Naive B cell (primary cell): ENCODE measurements around the gene LDB2. TPM values are rescaled to one million over a fixed set of nuclear protein-coding genes. Genes with fewer than 3 reads are reported as not detected.
"Not testable (repeated sequence)": the region's sequence is repeated elsewhere in the genome, so short reads cannot be mapped to it uniquely, and the experiment has no call there.

Experiments
- ATAC-seq, 2 donors: fragments of 150-1000 bp; cut with Tn5 transposase; 2 replicates each; pipeline ENCODE4 v1.10.0; 2021; ENCODE audit warnings: low read depth in 2 of 2, mild to moderate bottlenecking in 2 of 2, moderate library complexity in 2 of 2
- DNase-seq: peaks from one replicate; pipeline ENCODE4 v3.0.0; 2022
- H3K27ac Mint-ChIP-seq, 6 donors: one replicate each; pipeline ENCODE4 v1.8.0; 2020 to 2022; ENCODE audit warnings: mild to moderate bottlenecking in 6 of 6, mixed read lengths in 6 of 6, moderate library complexity in 5 of 6, inconsistent platforms in 2 of 6
- H3K27me3 Mint-ChIP-seq, 3 donors: one replicate each; pipeline ENCODE4 v1.8.0; 2021 to 2022; ENCODE audit warnings: mixed read lengths in 3 of 3, mild to moderate bottlenecking in 1 of 3
- H3K36me3 Mint-ChIP-seq, 2 donors: one replicate each; pipeline ENCODE4 v1.8.0; 2020 to 2022; ENCODE audit warnings: mixed read lengths in 2 of 2, inconsistent platforms in 1 of 2, mild to moderate bottlenecking in 1 of 2
- H3K4me1 Mint-ChIP-seq, 3 donors: one replicate each; pipeline ENCODE4 v1.8.0; 2020 to 2022; ENCODE audit warnings: mixed read lengths in 3 of 3, inconsistent platforms in 1 of 3, mild to moderate bottlenecking in 1 of 3, moderate library complexity in 1 of 3
- H3K4me3 Mint-ChIP-seq, 8 donors: one replicate each; pipeline ENCODE4 v1.8.0; 2020 to 2022; ENCODE audit warnings: mild to moderate bottlenecking in 8 of 8, mixed read lengths in 8 of 8, moderate library complexity in 8 of 8, inconsistent platforms in 2 of 8
- H3K9me3 Mint-ChIP-seq, 7 donors: one replicate each; pipeline ENCODE4 v1.8.0; 2020 to 2022; ENCODE audit warnings: mixed read lengths in 7 of 7, mild to moderate bottlenecking in 5 of 7, inconsistent platforms in 2 of 7, moderate library complexity in 1 of 7
- polyA plus RNA-seq, 6 donors: library from polyadenylated mRNA; unstranded; fragments of 300-500 nt; fragmentation: Illumina TruSeq; gene quantifications; one replicate each; pipeline ENCODE4 v1.2.3, GENCODE V29; 2021; ENCODE audit warnings: low read depth in 6 of 6

Gene LDB2
- polyA plus RNA-seq, 6 donors from 2014 or later = not detected

GRCh38 chr4:16532240-16532970 lies 366.0 kb downstream of the LDB2 start:
- Mint-ChIP-seq H3K27ac (no peak overlapping the region), H3K27me3 (peaks cover 0 to 6% (median 0%) of the 10 kb centered on the region in 3 donors), H3K36me3 (no peaks in the 10 kb centered on the region), H3K4me1 (no peaks in the 10 kb centered on the region), H3K9me3 (peaks cover 0 to 3% (median 0%) of the 10 kb centered on the region in 7 donors), H3K4me3 (no peak overlapping the region)
- DNase-seq (no peak), ATAC-seq (no peak)

GRCh38 chr4:16530688-16531635 lies 367.5 kb downstream of the LDB2 start:
- Mint-ChIP-seq H3K27ac (no peak overlapping the region), H3K9me3 (peaks cover 0 to 5% (median 0%) of the 10 kb centered on the region in 7 donors), H3K4me3 (no peak overlapping the region), H3K4me1 (no peaks in the 10 kb centered on the region), H3K27me3 (peaks cover 0 to 6% (median 0%) of the 10 kb centered on the region in 3 donors), H3K36me3 (no peaks in the 10 kb centered on the region)
- ATAC-seq (no peak), DNase-seq (no peak)

GRCh38 chr4:16524911-16525554 lies 373.4 kb downstream of the LDB2 start:
- Mint-ChIP-seq H3K4me1 (peaks cover 0 to 5% (median 0%) of the 10 kb centered on the region in 3 donors), H3K36me3 (no peaks in the 10 kb centered on the region), H3K27me3 (peaks cover 0 to 4% (median 0%) of the 10 kb centered on the region in 3 donors), H3K27ac (no peak overlapping the region), H3K9me3 (peaks cover 0 to 5% (median 0%) of the 10 kb centered on the region in 7 donors), H3K4me3 (no peak overlapping the region)
- DNase-seq (no peak), ATAC-seq (no peak)

- H3K27me3 Mint-ChIP-seq = peaks cover 0 to 4% (median 0%) of the 10 kb centered on the region in 3 donors
- no peaks in the 10 kb centered on the region for H3K36me3 Mint-ChIP-seq
- H3K9me3 Mint-ChIP-seq = peaks cover 0 to 5% (median 0%) of the 10 kb centered on the region in 7 donors
- ATAC-seq (no peak), DNase-seq (no peak)
- no peak overlapping the region for H3K4me3 Mint-ChIP-seq
- H3K27ac Mint-ChIP-seq = no peak overlapping the region
- H3K4me1 Mint-ChIP-seq = peaks cover 0 to 5% (median 0%) of the 10 kb centered on the region in 3 donors
These were observed 374.0 kb downstream of the LDB2 start for GRCh38 chr4:16524406-16524805.

DNA sequence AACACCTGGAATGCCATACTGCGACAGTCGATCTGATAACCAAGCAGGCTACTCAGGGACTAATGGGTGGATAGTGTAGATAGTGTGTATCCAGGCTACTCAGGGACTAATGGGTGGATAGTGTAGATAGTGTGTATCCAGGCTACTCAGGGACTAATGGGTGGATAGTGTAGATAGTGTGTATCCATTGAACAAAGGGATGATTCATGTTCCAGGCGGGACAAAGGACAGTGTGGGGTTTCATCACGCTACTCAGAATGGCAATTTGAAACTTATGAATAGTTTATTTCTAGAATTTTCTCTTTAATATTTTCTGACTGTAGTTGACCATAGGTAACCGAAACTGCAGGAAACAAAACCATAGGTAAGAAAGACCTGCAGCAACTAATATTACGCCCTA lies 374.9 kb downstream of the LDB2 start:
- DNase-seq, H3K27me3 Mint-ChIP-seq, ATAC-seq, H3K27ac Mint-ChIP-seq, H3K36me3 Mint-ChIP-seq, H3K4me1 Mint-ChIP-seq, H3K9me3 Mint-ChIP-seq, H3K4me3 Mint-ChIP-seq: not testable (repeated sequence)

- peaks cover 0 to 4% (median 0%) of the 10 kb centered on the region in 3 donors for H3K27me3 Mint-ChIP-seq
- ATAC-seq (no peak), DNase-seq (no peak)
- H3K27ac Mint-ChIP-seq = no peak overlapping the region
- peaks cover 0 to 5% (median 0%) of the 10 kb centered on the region in 3 donors for H3K4me1 Mint-ChIP-seq
- no peaks in the 10 kb centered on the region for H3K9me3 Mint-ChIP-seq
- H3K36me3 Mint-ChIP-seq = no peaks in the 10 kb centered on the region
- H3K4me3 Mint-ChIP-seq = no peak overlapping the region
These were observed 377.1 kb downstream of the LDB2 start for GRCh38 chr4:16521156-16521915.

GRCh38 chr4:16516796-16517439 lies 381.5 kb downstream of the LDB2 start:
- no peak for DNase-seq
- no peak for ATAC-seq
- Mint-ChIP-seq H3K27me3 (peaks cover 0 to 3% (median 0%) of the 10 kb centered on the region in 3 donors), H3K9me3 (no peaks in the 10 kb centered on the region), H3K27ac (peak overlapping the region in 1 of 6 donors; percentile 2), H3K4me3 (no peak overlapping the region), H3K36me3 (no peaks in the 10 kb centered on the region), H3K4me1 (peaks cover 0 to 5% (median 0%) of the 10 kb centered on the region in 3 donors)

- no peak overlapping the region for H3K27ac Mint-ChIP-seq
- H3K36me3 Mint-ChIP-seq = no peaks in the 10 kb centered on the region
- no peak overlapping the region for H3K4me3 Mint-ChIP-seq
- no peaks in the 10 kb centered on the region for H3K27me3 Mint-ChIP-seq
- ATAC-seq (no peak), DNase-seq (no peak)
- no peaks in the 10 kb centered on the region for H3K4me1 Mint-ChIP-seq
- peaks cover 0 to 12% (median 4%) of the 10 kb centered on the region in 7 donors for H3K9me3 Mint-ChIP-seq
These were observed 384.6 kb downstream of the LDB2 start for GRCh38 chr4:16513876-16514275.

DNA sequence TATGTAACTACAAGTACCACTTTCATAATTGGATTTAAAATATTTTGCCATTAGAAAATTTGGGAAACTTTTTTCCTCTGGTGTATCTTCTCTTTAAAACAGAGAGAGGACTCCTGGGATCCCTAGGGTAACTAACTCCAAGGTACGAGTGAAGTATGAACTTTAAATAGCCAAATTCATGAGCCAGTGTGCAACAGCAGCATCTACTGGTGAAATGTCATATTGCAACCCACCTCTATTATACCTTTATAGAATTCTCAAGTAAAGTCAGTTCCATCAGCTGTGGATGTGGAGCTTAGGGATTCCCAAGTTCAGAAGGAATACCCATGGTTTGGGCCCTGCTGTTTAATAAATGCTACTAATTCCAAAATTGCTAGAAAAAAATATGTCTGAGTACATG lies 389.5 kb downstream of the LDB2 start:
- Mint-ChIP-seq H3K27me3 (peaks cover 0 to 6% (median 0%) of the 10 kb centered on the region in 3 donors), H3K4me1 (no peaks in the 10 kb centered on the region), H3K36me3 (peaks cover 0 to 6% of the 10 kb centered on the region in 2 donors), H3K27ac (no peak overlapping the region), H3K4me3 (no peak overlapping the region), H3K9me3 (peaks cover 8 to 23% (median 13%) of the 10 kb centered on the region in 7 donors)
- no peak for ATAC-seq
- no peak for DNase-seq

DNA sequence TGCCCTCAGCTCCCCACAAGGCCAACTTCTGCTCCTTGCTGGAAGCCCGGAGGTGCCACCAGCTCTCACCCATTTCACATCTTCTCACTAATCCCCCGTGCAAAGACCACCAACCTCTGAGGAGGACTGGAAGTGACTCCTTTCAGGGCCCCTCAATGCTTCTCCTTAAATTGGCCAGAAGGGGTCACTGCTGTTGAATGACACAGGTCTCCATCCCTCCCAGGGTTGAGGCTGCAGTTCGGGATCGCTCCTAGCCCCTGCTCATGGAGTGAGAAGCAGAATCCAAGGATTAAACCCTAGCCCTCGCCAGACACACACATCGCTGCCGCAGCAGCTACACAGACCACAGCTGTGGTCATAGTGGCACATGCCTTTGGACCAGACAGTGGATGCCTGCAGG lies 392.7 kb downstream of the LDB2 start:
- Mint-ChIP-seq H3K4me3 (no peak overlapping the region), H3K9me3 (peaks cover 9 to 29% (median 13%) of the 10 kb centered on the region in 7 donors), H3K27ac (no peak overlapping the region), H3K36me3 (peaks cover 0 to 6% of the 10 kb centered on the region in 2 donors), H3K27me3 (peaks cover 0 to 6% (median 0%) of the 10 kb centered on the region in 3 donors), H3K4me1 (no peaks in the 10 kb centered on the region)
- no peak for DNase-seq
- no peak for ATAC-seq

DNA sequence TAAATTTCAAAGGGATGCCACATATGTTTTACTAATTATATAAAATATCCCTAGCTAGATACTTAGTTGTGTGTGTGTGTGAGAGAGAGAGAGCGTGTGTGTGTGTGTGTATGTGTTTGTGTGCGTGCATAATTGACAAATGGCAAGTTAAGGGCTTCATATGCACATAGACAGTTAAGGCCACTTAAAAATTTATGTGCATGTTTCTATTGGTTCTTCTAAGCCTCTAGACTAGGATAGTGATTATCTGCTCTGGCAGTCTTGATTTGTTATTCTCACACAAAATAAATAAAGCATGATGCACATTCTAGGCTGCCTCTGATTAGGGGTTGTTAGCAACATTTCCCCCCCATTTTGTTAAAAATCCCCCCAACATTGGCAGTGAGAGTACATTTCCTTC lies 393.2 kb downstream of the LDB2 start:
- no peak overlapping the region for H3K4me3 Mint-ChIP-seq
- H3K4me1 Mint-ChIP-seq = no peaks in the 10 kb centered on the region
- ATAC-seq (no peak), DNase-seq (no peak)
- peaks cover 0 to 6% (median 2%) of the 10 kb centered on the region in 3 donors for H3K27me3 Mint-ChIP-seq
- peaks cover 10 to 27% (median 13%) of the 10 kb centered on the region in 7 donors for H3K9me3 Mint-ChIP-seq
- no peak overlapping the region for H3K27ac Mint-ChIP-seq
- peaks cover 0 to 6% of the 10 kb centered on the region in 2 donors for H3K36me3 Mint-ChIP-seq

GRCh38 chr4:16503421-16504100 lies 394.9 kb downstream of the LDB2 start:
- no peak for DNase-seq
- H3K9me3 Mint-ChIP-seq = peaks cover 8 to 18% (median 11%) of the 10 kb centered on the region in 7 donors
- ATAC-seq = no peak
- peak overlapping the region in 1 of 6 donors; percentile 27 for H3K27ac Mint-ChIP-seq
- H3K27me3 Mint-ChIP-seq = peaks cover 0 to 6% (median 3%) of the 10 kb centered on the region in 3 donors
- H3K4me1 Mint-ChIP-seq = no peaks in the 10 kb centered on the region
- no peak overlapping the region for H3K4me3 Mint-ChIP-seq
- peaks cover 0 to 4% of the 10 kb centered on the region in 2 donors for H3K36me3 Mint-ChIP-seq
